K562 (cell line): ENCODE data around the gene UTP4. TPM values are rescaled to one million over a fixed set of nuclear protein-coding genes. Genes with fewer than 3 reads are reported as not detected.

Experiments
- ATAC-seq: fragments of 200-7000 bp; cut with Tn5 transposase; 3 replicates; pipeline ENCODE4 v1.9.1; 2020; ENCODE audit warnings: moderate library complexity
- BruUV-seq: library from RNA; stranded (reverse); fragments of 400-500 nt; replicated peaks from 2 replicates; lab custom pipeline; 2021; lab: Mats Ljungman, UMichigan
- CTCF ChIA-PET: fragments of 300-600 bp; formaldehyde crosslinking; extraction: SDS; loops from one replicate; lab custom pipeline; 2021; ENCODE audit warnings: low intra/inter-chr PET ratio; lab: Yijun Ruan, JAX
- POLR2A ChIA-PET: fragments of 300-600, 350-650 bp; sonication (Branson Sonifier 250); formaldehyde crosslinking; extraction: SDS; loops from one replicate; lab custom pipeline; 2021; ENCODE audit warnings: antibody characterized with exemption, inconsistent platforms; lab: Yijun Ruan, JAX
- DNase-seq, 4 experiments: peaks; one replicate each; pipeline versions ENCODE4 v3.0.0 to v3.0.0-alpha.2; 2011 to 2018; ENCODE audit warnings: low spot score in 3 of 4, mixed read lengths in 3 of 4; ENCODE audit errors: extremely low read depth in 1 of 4
- FAIRE-seq: peaks from 2 replicates; lab custom pipeline; 2011; peaks lifted over from hg19 to GRCh38; lab: Jason Lieb, UNC
- H2AFZ ChIP-seq: 2 replicates; pipeline ENCODE4 v1.6.0; 2011; ENCODE audit warnings: low read depth, low read length, control low read depth, inconsistent platforms
- H3K27ac ChIP-seq: fragments of 200-600 bp; 3 replicates; pipeline ENCODE4 v1.8.0; 2011; ENCODE audit warnings: low read depth, mild to moderate bottlenecking, control low read depth, inconsistent platforms, low read length, moderate library complexity, mixed read lengths; ENCODE audit errors: extremely low read depth
- H3K27me3 ChIP-seq, 2 experiments: fragments of 300-600 bp in 1 of 2; 2 replicates in 1 of 2; 3 replicates in 1 of 2; pipeline versions ENCODE4 v1.6.0 to v1.8.0; 2011; ENCODE audit warnings: inconsistent platforms in 2 of 2, low read length in 2 of 2, mild to moderate bottlenecking in 1 of 2, mixed read lengths in 1 of 2, moderate library complexity in 1 of 2; ENCODE audit not compliant: control insufficient read depth in 2 of 2, insufficient read depth in 2 of 2
- H3K36me3 ChIP-seq: fragments of 300-600 bp; 3 replicates; pipeline ENCODE4 v1.8.0; 2011; ENCODE audit warnings: mild to moderate bottlenecking, low read length, inconsistent platforms; ENCODE audit not compliant: control insufficient read depth, insufficient read depth
- H3K4me1 ChIP-seq, 2 experiments: fragments of 200-600 bp in 1 of 2; replicated peaks in 1 of 2; 2 replicates in 1 of 2; 3 replicates in 1 of 2; pipeline versions ENCODE4 v1.5.1 to v1.8.0; 2011; ENCODE audit warnings: inconsistent platforms in 2 of 2, low read length in 2 of 2, mild to moderate bottlenecking in 1 of 2, mixed read lengths in 1 of 2, moderate library complexity in 1 of 2; ENCODE audit not compliant: control insufficient read depth in 2 of 2, insufficient read depth in 2 of 2
- H3K4me2 ChIP-seq: 2 replicates; pipeline ENCODE4 v1.6.1; 2011; ENCODE audit warnings: low read length, control low read depth, inconsistent platforms, mixed read lengths; ENCODE audit not compliant: insufficient read depth
- H3K4me3 ChIP-seq: fragments of 200-600 bp; sonication (generic), shearing (Covaris generic); 2 replicates; pipeline ENCODE4 v1.5.1; 2016; ENCODE audit warnings: control low read depth, inconsistent platforms
- H3K79me2 ChIP-seq: fragments of 200-600 bp; 3 replicates; pipeline ENCODE4 v1.8.0; 2011; ENCODE audit warnings: low read length, inconsistent platforms; ENCODE audit not compliant: control insufficient read depth, insufficient read depth
- H3K9ac ChIP-seq, 2 experiments: 2 replicates each; pipeline versions ENCODE4 v1.6.0 to v1.6.1; 2011; ENCODE audit warnings: low read depth in 2 of 2, low read length in 2 of 2, control low read depth in 1 of 2, inconsistent platforms in 1 of 2, mild to moderate bottlenecking in 1 of 2, mixed read lengths in 1 of 2; ENCODE audit not compliant: insufficient read depth in 1 of 2
- H3K9me1 ChIP-seq: one replicate; pipeline ENCODE4 v1.6.0; 2011; ENCODE audit warnings: inconsistent platforms, mild to moderate bottlenecking, low read length, moderate library complexity; ENCODE audit not compliant: control insufficient read depth, insufficient read depth
- H3K9me3 ChIP-seq: replicated peaks from 2 replicates; pipeline ENCODE4 v1.5.1; 2011; ENCODE audit warnings: low read depth, low read length, inconsistent platforms; ENCODE audit not compliant: control insufficient read depth, insufficient read depth
- H4K20me1 ChIP-seq: replicated peaks from 2 replicates; pipeline ENCODE4 v1.6.1; 2011; ENCODE audit warnings: low read length, inconsistent platforms, mixed read lengths; ENCODE audit not compliant: control insufficient read depth, insufficient read depth
- CHD2 ChIP-seq: IDR thresholded peaks from 2 replicates; pipeline ENCODE4 v1.6.1; 2011; ENCODE audit warnings: low read depth, low read length
- MAZ ChIP-seq, 2 experiments: fragments of 450-650 bp in 1 of 2; sonication (generic) in 1 of 2; formaldehyde crosslinking; IDR thresholded peaks in 1 of 2; conservative IDR thresholded peaks in 1 of 2; 2 replicates each; pipeline versions ENCODE4 v1.4.0 to v1.5.0; 2020; ENCODE audit warnings: mild to moderate bottlenecking in 1 of 2, missing genetic modification reagents in 1 of 2
- NUFIP1 ChIP-seq: fragments of 450-650 bp; IDR thresholded peaks from 2 replicates; pipeline ENCODE4 v1.6.1; 2018; ENCODE audit not compliant: partially characterized antibody
- PPARD ChIP-seq: fragments of 250-450 bp; sonication (Bioruptor Pico); IDR thresholded peaks from 2 replicates; pipeline ENCODE4 v1.8.0; 2022; ENCODE audit warnings: inconsistent platforms, mild to moderate bottlenecking, moderate library complexity
- SLC30A9 ChIP-seq: fragments of 250-450 bp; sonication (Bioruptor Pico); IDR thresholded peaks from 2 replicates; pipeline ENCODE4 v1.8.0; 2022; ENCODE audit warnings: mild to moderate bottlenecking, moderate library complexity
- SUPT5H ChIP-seq: fragments of 450-650 bp; IDR thresholded peaks from 2 replicates; pipeline ENCODE4 v1.6.1; 2016
- ZBTB1 ChIP-seq: sonication (generic); formaldehyde crosslinking; IDR thresholded peaks from 2 replicates; pipeline ENCODE4 v1.8.1; 2023; ENCODE audit warnings: missing genetic modification reagents, low read depth, mild to moderate bottlenecking, borderline replicate concordance
- WGBS: fragments of 100-300 bp; shearing (Covaris generic); methylation state at CpG from one replicate; pipeline ENCODE4 v1.1.6; 2016; ENCODE audit warnings: low coverage, mixed read lengths; ENCODE audit not compliant: insufficient coverage; ENCODE audit errors: missing lambda C conversion rate; 5-methylcytosine and 5-hydroxymethylcytosine counted together
- in situ Hi-C: fragments of 300-500 bp; cut with MboI; formaldehyde crosslinking; loops from 4 replicates; pipeline ENCODE4 v1.15.0; 2018; ENCODE audit warnings: inconsistent platforms, mixed read lengths
- intact Hi-C: fragments of 100-400 bp; cut with micrococcal nuclease; formaldehyde crosslinking; loops from 2 replicates; pipeline ENCODE4 v1.14.2; 2022
- polyA plus RNA-seq, 8 experiments: library from polyadenylated mRNA; depleted of rRNA in 4 of 8; stranded (reverse) in 5 of 8; unstranded in 3 of 8; fragments of >200 nt; fragmentation: Nextera tagmentation in 2 of 8; fragmentation: Illumina TruSeq in 1 of 8; extraction: Ambion mirVana in 2 of 8; extraction: Trizol in 1 of 8; gene quantifications; 2 replicates each; pipeline versions ENCODE4 v1.2.1 to v1.2.3, GENCODE V29; 2011 to 2014; ENCODE audit warnings: inconsistent platforms in 1 of 8, missing spikeins in 1 of 8
- total RNA-seq, 7 experiments: library from RNA; depleted of rRNA in 6 of 7; stranded (reverse); fragments of >200 nt in 6 of 7; fragmentation: Illumina TruSeq in 2 of 7; extraction: Trizol in 2 of 7; gene quantifications; 2 replicates each; pipeline versions ENCODE4 v1.2.1 to v1.2.3, GENCODE V29; 2011 to 2021; ENCODE audit warnings: low replicate concordance in 1 of 7
- TF ChIP-seq, protein P1 (sequence below): fragments of 250-450 bp; sonication (Bioruptor Pico); IDR thresholded peaks from 2 replicates; pipeline ENCODE4 v1.5.0; 2021
- TF ChIP-seq, protein P2 (sequence below): sonication (generic); IDR thresholded peaks from 2 replicates; pipeline ENCODE4 v1.6.1; 2016
- TF ChIP-seq, protein P3 (sequence below): sonication (generic); formaldehyde crosslinking; IDR thresholded peaks from 2 replicates; pipeline ENCODE4 v1.8.0; 2022; ENCODE audit warnings: missing genetic modification reagents, mild to moderate bottlenecking, moderate library complexity, borderline replicate concordance

The UTP4 gene
- total and polyA plus RNA-seq, 9 of the 15 experiments (the other 6 are each of a cell fraction or from before 2014, with no cell fraction given) = 46.1 to 203 (median 145) TPM

DNA sequence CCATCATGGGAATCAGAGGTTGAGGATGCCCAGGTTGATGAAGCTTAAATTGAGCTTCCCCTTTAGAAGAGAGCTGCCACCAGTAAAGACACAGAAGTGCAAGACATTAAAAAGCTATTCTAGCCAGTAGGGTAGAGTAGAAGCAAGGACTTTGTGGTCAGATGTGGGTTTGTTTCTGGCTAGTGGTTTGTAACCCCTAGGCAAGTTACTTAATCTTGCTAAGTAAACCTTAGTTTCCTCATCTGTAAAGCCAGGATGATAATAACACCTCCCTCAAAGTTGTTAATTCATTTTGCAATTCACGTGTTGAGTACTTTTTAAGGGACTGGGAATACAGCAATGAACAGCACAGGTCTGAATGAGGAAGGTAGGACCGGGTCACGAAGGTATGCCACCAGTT, 58.1 kb downstream of the UTP4 start:
- DNase-seq = no peak
- no peak overlapping the region for H3K4me3 ChIP-seq
- H3K36me3 ChIP-seq = no peaks in the 10 kb centered on the region
- H3K4me2 ChIP-seq = no peak overlapping the region
- no peaks in the 10 kb centered on the region for H3K9me3 ChIP-seq
- no peak overlapping the region for H3K9ac ChIP-seq
- CTCF ChIA-PET = no interaction called here
- TF ChIP-seq, protein P1, sequence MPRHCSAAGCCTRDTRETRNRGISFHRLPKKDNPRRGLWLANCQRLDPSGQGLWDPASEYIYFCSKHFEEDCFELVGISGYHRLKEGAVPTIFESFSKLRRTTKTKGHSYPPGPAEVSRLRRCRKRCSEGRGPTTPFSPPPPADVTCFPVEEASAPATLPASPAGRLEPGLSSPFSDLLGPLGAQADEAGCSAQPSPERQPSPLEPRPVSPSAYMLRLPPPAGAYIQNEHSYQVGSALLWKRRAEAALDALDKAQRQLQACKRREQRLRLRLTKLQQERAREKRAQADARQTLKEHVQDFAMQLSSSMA (CRISPR knock-in tag) = no peak
- TF ChIP-seq SUPT5H (no peak), ZBTB1 (CRISPR knock-in tag) (peak; percentile 69), CHD2 (no peak), PPARD (CRISPR knock-in tag) (no peak), SLC30A9 (CRISPR knock-in tag) (no peak), NUFIP1 (no peak), MAZ (CRISPR knock-in tag; conservative IDR thresholded peaks at IDR 0.05 in 1 of 2, IDR thresholded peaks at IDR 0.05 in 1 of 2) (no peak)
- TF ChIP-seq, protein P2, sequence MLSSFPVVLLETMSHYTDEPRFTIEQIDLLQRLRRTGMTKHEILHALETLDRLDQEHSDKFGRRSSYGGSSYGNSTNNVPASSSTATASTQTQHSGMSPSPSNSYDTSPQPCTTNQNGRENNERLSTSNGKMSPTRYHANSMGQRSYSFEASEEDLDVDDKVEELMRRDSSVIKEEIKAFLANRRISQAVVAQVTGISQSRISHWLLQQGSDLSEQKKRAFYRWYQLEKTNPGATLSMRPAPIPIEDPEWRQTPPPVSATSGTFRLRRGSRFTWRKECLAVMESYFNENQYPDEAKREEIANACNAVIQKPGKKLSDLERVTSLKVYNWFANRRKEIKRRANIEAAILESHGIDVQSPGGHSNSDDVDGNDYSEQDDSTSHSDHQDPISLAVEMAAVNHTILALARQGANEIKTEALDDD = peak; percentile 77
- TF ChIP-seq, protein P3, sequence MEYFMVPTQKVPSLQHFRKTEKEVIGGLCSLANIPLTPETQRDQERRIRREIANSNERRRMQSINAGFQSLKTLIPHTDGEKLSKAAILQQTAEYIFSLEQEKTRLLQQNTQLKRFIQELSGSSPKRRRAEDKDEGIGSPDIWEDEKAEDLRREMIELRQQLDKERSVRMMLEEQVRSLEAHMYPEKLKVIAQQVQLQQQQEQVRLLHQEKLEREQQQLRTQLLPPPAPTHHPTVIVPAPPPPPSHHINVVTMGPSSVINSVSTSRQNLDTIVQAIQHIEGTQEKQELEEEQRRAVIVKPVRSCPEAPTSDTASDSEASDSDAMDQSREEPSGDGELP (CRISPR knock-in tag) = no peak
- no TSS peak for BruUV-seq
- in situ Hi-C loops (no loop called here), intact Hi-C loops (no loop called here)
- 65% methylated on average over 3 of the region's 3 CpGs for WGBS
- no peaks in the 10 kb centered on the region; the same call in 1 of the 2 replicates for H4K20me1 ChIP-seq
- H3K27ac ChIP-seq = no peak overlapping the region
- H3K79me2 ChIP-seq = peaks cover 13% of the 10 kb centered on the region
- peaks cover 15 to 19% of the 10 kb centered on the region in 2 experiments for H3K4me1 ChIP-seq
- no peaks in the 10 kb centered on the region for H3K9me1 ChIP-seq
- no peak for ATAC-seq
- no peak overlapping the region for H2AFZ ChIP-seq
- POLR2A ChIA-PET = interaction anchor here (1.0 to 1.5 kb wide), 2 partner anchors 8 to 281 kb away, joined by 3 read pairs; no protein-coding TSS in a partner anchor
- FAIRE-seq = no peak
- H3K27me3 ChIP-seq = no peaks in the 10 kb centered on the region
